Measurements from ENCODE around the gene GPAT2.
"Not testable (repeated sequence)": the region's sequence is repeated elsewhere in the genome, so short reads cannot be mapped to it uniquely, and the experiment has no call there.

GRCh38 chr2:96008051-96008450, 26.7 kb downstream of the GPAT2 start:
- TF ChIP-seq, protein P1, sequence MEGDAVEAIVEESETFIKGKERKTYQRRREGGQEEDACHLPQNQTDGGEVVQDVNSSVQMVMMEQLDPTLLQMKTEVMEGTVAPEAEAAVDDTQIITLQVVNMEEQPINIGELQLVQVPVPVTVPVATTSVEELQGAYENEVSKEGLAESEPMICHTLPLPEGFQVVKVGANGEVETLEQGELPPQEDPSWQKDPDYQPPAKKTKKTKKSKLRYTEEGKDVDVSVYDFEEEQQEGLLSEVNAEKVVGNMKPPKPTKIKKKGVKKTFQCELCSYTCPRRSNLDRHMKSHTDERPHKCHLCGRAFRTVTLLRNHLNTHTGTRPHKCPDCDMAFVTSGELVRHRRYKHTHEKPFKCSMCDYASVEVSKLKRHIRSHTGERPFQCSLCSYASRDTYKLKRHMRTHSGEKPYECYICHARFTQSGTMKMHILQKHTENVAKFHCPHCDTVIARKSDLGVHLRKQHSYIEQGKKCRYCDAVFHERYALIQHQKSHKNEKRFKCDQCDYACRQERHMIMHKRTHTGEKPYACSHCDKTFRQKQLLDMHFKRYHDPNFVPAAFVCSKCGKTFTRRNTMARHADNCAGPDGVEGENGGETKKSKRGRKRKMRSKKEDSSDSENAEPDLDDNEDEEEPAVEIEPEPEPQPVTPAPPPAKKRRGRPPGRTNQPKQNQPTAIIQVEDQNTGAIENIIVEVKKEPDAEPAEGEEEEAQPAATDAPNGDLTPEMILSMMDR (IDR thresholded peaks at IDR 0.05; ENCODE audit: low read depth, low read length) = not testable (repeated sequence)
- not testable (repeated sequence) for TF ChIP-seq EZH2phosphoT487 (IDR thresholded peaks at IDR 0.05; ENCODE audit: low read depth)
